ENCODE measurements around the gene MYL3.

GRCh38 chr3:46877406-46878125 lies 14.3 kb upstream of the MYL3 start, which contains the start of gene PTH1R:
- TF ChIP-seq, protein P1, sequence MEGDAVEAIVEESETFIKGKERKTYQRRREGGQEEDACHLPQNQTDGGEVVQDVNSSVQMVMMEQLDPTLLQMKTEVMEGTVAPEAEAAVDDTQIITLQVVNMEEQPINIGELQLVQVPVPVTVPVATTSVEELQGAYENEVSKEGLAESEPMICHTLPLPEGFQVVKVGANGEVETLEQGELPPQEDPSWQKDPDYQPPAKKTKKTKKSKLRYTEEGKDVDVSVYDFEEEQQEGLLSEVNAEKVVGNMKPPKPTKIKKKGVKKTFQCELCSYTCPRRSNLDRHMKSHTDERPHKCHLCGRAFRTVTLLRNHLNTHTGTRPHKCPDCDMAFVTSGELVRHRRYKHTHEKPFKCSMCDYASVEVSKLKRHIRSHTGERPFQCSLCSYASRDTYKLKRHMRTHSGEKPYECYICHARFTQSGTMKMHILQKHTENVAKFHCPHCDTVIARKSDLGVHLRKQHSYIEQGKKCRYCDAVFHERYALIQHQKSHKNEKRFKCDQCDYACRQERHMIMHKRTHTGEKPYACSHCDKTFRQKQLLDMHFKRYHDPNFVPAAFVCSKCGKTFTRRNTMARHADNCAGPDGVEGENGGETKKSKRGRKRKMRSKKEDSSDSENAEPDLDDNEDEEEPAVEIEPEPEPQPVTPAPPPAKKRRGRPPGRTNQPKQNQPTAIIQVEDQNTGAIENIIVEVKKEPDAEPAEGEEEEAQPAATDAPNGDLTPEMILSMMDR (IDR thresholded peaks at IDR 0.05), result no peak
- no peak for TF ChIP-seq POLR2AphosphoS5 (IDR thresholded peaks at IDR 0.05)
